Gastrocnemius medialis (tissue), 4 donors: Measurements from ENCODE around the gene AKAP6. TPM values are rescaled to one million over a fixed set of nuclear protein-coding genes. Genes with fewer than 3 reads are reported as not detected.
A peak's percentile ranks its signal among the peaks of the same experiment; 100 is the strongest.

Experiments used
- ATAC-seq, 2 donors: fragments of 150-250 bp; one replicate each; pipeline ENCODE4 v1.9.1; 2016
- DNase-seq, 2 donors: peaks; one replicate each; pipeline ENCODE4 v3.0.0-alpha.2; 2019
- H3K27ac ChIP-seq, 4 donors: fragments of 200-600 bp; sonication (generic); 1 replicate in 1 of 4; 2 replicates in 3 of 4; pipeline ENCODE4 v1.5.1; 2016 to 2018; ENCODE audit warnings: mild to moderate bottlenecking in 2 of 4, moderate library complexity in 1 of 4
- H3K27me3 ChIP-seq, 3 donors: fragments of 200-600 bp; sonication (generic) in 2 of 3; 1 replicate in 1 of 3; 2 replicates in 2 of 3; pipeline versions ENCODE4 v1.5.1 to v1.6.0; 2016 to 2019; ENCODE audit warnings: mild to moderate bottlenecking in 1 of 3, moderate library complexity in 1 of 3
- H3K36me3 ChIP-seq, 2 donors: fragments of 200-600 bp; sonication (generic) in 1 of 2; one replicate each; pipeline ENCODE4 v1.5.1; 2017 to 2018
- H3K4me1 ChIP-seq, 2 donors: fragments of 200-600 bp; sonication (generic) in 1 of 2; one replicate each; pipeline ENCODE4 v1.5.1; 2016 to 2017; ENCODE audit warnings: mild to moderate bottlenecking in 2 of 2
- H3K4me3 ChIP-seq, 4 donors: fragments of 200-600 bp; sonication (generic) in 3 of 4; 1 replicate in 1 of 4; 2 replicates in 3 of 4; pipeline ENCODE4 v1.5.1; 2016 to 2019; ENCODE audit warnings: mild to moderate bottlenecking in 2 of 4
- H3K9me3 ChIP-seq, 3 donors: fragments of 200-600 bp; sonication (generic) in 2 of 3; 1 replicate in 1 of 3; 2 replicates in 2 of 3; pipeline ENCODE4 v1.5.1; 2016 to 2019
- POLR2A ChIP-seq, 2 donors: fragments of 450-650 bp; IDR thresholded peaks; one replicate each; pipeline ENCODE4 v1.6.1; 2017; ENCODE audit warnings: antibody characterized with exemption in 2 of 2, mild to moderate bottlenecking in 2 of 2, moderate library complexity in 2 of 2
- in situ Hi-C, 4 donors: fragments of 200-750 bp; cut with MboI; loops; one replicate each; pipeline versions ENCODE4 v1.15.0 to v1.8.0; 2017; ENCODE audit warnings: low sequenced_read_pairs in 4 of 4
- intact Hi-C: fragments of 100-400 bp; cut with DNase I; formaldehyde crosslinking; loops from one replicate; pipeline ENCODE4 v1.15.1; 2023; ENCODE audit warnings: low total_unique reads
- total RNA-seq, 4 donors: library from RNA; depleted of rRNA; stranded (reverse); fragments of >200 nt; gene quantifications; one replicate each; pipeline versions ENCODE4 v1.1.0 to v1.2.3, GENCODE V29; 2016
- TF ChIP-seq, protein P1 (sequence below), 5 experiments: fragments of 450-650 bp in 3 of 5; fragments of 200-600 bp in 2 of 5; sonication (generic) in 2 of 5; IDR thresholded peaks in 4 of 5; conservative IDR thresholded peaks in 1 of 5; 1 replicate in 4 of 5; 2 replicates in 1 of 5; pipeline ENCODE4 v1.5.1; 2016 to 2019; ENCODE audit warnings: antibody characterized with exemption in 5 of 5, mild to moderate bottlenecking in 3 of 5, moderate library complexity in 3 of 5

Gene AKAP6
- total RNA-seq, 4 donors from 2014 or later: 23.2 to 59.2 (median 32.1) TPM

DNA sequence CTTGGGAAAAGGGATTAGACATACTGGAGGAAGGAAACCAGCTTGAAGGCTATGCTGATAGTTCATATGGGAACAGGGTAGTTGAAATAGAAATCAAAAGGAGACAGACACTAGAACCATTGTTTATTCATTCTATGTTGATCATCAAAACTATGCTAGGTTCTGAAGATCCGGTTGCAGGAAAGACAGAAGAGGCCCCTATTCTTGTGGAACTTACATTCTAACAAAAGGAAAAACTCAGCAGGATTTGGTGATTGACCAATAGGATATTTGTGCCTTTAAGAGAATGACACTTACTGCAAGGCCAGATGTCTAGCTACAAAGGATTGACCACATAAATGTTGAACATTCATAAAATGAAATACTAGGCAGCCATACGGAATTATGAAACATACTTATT is 179.2 kb downstream of the AKAP6 start:
- Histone ChIP-seq H3K4me3 (no peak overlapping the region), H3K27me3 (no peaks in the 10 kb centered on the region), H3K4me1 (peaks cover 61 to 66% of the 10 kb centered on the region in 2 donors), H3K27ac (peak overlapping the region; percentile 78 to 94 (median 90)), H3K9me3 (no peaks in the 10 kb centered on the region), H3K36me3 (no peaks in the 10 kb centered on the region)
- intact Hi-C loops: loop anchor here (2.0 to 10.0 kb wide), 4 partner anchors 306 to 1577 kb away; partner anchors contain the start of genes ARHGAP5, RNU6-7 and RNU6-8
- no peak for TF ChIP-seq POLR2A (IDR thresholded peaks at IDR 0.05)
- TF ChIP-seq, protein P1, sequence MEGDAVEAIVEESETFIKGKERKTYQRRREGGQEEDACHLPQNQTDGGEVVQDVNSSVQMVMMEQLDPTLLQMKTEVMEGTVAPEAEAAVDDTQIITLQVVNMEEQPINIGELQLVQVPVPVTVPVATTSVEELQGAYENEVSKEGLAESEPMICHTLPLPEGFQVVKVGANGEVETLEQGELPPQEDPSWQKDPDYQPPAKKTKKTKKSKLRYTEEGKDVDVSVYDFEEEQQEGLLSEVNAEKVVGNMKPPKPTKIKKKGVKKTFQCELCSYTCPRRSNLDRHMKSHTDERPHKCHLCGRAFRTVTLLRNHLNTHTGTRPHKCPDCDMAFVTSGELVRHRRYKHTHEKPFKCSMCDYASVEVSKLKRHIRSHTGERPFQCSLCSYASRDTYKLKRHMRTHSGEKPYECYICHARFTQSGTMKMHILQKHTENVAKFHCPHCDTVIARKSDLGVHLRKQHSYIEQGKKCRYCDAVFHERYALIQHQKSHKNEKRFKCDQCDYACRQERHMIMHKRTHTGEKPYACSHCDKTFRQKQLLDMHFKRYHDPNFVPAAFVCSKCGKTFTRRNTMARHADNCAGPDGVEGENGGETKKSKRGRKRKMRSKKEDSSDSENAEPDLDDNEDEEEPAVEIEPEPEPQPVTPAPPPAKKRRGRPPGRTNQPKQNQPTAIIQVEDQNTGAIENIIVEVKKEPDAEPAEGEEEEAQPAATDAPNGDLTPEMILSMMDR (IDR thresholded peaks at IDR 0.05 in 4 of 5, conservative IDR thresholded peaks at IDR 0.05 in 1 of 5): no peak
- in situ Hi-C loops: no loop called here
- ATAC-seq (no peak), DNase-seq (no peak)

DNA sequence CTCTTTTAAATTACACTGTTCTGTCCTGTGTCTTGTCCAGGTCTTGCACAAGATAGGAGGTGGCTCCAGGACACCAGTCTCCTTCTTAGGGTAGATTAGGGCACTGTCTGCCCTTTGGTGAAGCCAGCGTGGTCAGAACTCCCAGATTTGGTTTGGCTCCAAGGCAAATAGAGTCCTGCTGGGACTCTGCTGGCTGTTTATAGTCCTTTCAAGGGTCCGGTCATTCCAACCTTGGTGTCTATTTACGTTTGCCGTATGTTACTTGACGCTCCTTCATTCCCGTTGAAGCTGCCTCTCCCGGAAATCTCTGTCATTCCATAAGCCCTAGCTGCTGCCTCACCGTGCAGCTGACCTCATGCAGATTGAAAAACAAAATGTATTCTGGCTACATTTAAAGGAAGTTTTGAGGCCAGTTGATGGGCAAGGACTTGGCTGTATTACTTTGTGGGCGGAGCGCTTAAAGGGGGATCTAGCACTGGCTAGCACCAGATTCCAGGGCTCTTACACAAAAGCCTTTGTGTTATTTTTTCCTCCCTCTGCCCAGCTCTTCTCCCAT is 180.6 kb downstream of the AKAP6 start:
- peak overlapping the region; percentile 7 to 39 (median 22) for H3K4me3 ChIP-seq
- in situ Hi-C loops: loop anchor here in 2 of 4 donors (10.0 kb wide), 2 partner anchors 175 to 305 kb away; partner anchors contain the start of genes RNU6-7 (in 1 of the 2) and RNU6-8 (in 1 of the 2)
- DNase-seq (peak; percentile 76 to 90), ATAC-seq (peak; percentile 77 to 80)
- no peaks in the 10 kb centered on the region for H3K36me3 ChIP-seq
- H3K27me3 ChIP-seq: no peaks in the 10 kb centered on the region
- H3K27ac ChIP-seq: peak overlapping the region; percentile 78 to 94 (median 90)
- intact Hi-C loops: loop anchor here (2.0 to 10.0 kb wide), 5 partner anchors 252 to 1575 kb away; partner anchors contain the start of genes ARHGAP5, RNU6-7 and RNU6-8
- peaks cover 72 to 78% of the 10 kb centered on the region in 2 donors for H3K4me1 ChIP-seq
- TF ChIP-seq, protein P1 (IDR thresholded peaks at IDR 0.05 in 4 of 5, conservative IDR thresholded peaks at IDR 0.05 in 1 of 5): no peak
- TF ChIP-seq POLR2A (IDR thresholded peaks at IDR 0.05): peak in 1 of 2 donors; percentile 61
- no peaks in the 10 kb centered on the region for H3K9me3 ChIP-seq

DNA sequence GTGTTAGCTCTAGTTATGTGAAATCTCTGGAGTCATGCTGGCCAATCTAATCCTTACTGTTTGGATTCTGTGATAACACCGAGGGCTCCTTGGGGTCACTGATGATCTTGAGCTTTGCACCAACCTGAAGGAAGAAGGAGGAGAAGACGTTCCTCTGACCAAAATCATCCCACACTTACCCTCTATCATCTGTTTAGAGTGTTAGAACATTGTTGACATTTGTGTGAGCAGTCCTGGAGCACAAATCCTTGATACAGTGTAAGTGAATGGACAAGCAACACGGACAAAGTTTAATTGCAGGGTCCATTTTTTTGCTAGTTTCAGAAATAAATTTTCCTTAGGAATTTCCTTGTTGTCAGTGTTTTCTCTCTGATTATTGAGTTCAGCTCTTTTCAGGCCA is 181.7 kb downstream of the AKAP6 start:
- no peak for ATAC-seq
- peaks cover 69 to 78% of the 10 kb centered on the region in 2 donors for H3K4me1 ChIP-seq
- intact Hi-C loops: loop anchor here (5.0 kb wide), 1 partner anchor 254 kb away; no protein-coding TSS in a partner anchor

DNA sequence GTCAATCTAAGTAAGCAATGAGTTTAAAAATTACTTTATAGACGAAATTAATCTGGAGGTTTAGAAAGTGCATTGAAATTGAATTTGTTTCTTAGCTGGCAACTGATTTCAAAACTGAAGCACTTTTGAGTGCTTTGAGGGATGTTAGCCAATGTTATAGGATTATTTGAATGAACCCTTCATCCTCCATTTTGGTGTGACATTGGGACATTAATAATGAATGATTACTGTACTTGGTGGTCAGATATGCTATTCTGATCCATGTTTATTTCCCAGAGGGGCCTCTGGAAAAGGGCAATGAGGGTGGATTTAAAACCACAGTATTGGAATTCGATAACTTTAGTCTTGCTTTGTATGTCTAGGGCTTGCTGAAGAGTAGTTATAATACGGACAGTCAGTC is 183.2 kb downstream of the AKAP6 start:
- no peak overlapping the region for H3K4me3 ChIP-seq
- ATAC-seq (no peak), DNase-seq (no peak)
- intact Hi-C loops: loop anchor here (5.0 kb wide), 1 partner anchor 255 kb away; no protein-coding TSS in a partner anchor
- no peaks in the 10 kb centered on the region for H3K9me3 ChIP-seq
- no peaks in the 10 kb centered on the region for H3K36me3 ChIP-seq
- peaks cover 60 to 66% of the 10 kb centered on the region in 2 donors for H3K4me1 ChIP-seq
- peak overlapping the region; percentile 78 to 94 (median 90) for H3K27ac ChIP-seq
- no peaks in the 10 kb centered on the region for H3K27me3 ChIP-seq
- in situ Hi-C loops: loop anchor here in 2 of 4 donors (10.0 kb wide), 2 partner anchors 178 to 308 kb away; partner anchors contain the start of genes RNU6-7 (in 1 of the 2) and RNU6-8 (in 1 of the 2)
- TF ChIP-seq, protein P1 (IDR thresholded peaks at IDR 0.05 in 4 of 5, conservative IDR thresholded peaks at IDR 0.05 in 1 of 5): no peak
- TF ChIP-seq POLR2A (IDR thresholded peaks at IDR 0.05): no peak

More for the DNA sequence above, 181.7 kb downstream of the AKAP6 start:
- DNase-seq: no peak
- Histone ChIP-seq H3K9me3 (no peaks in the 10 kb centered on the region), H3K4me3 (no peak overlapping the region), H3K27ac (peak overlapping the region; percentile 78 to 94 (median 90)), H3K36me3 (no peaks in the 10 kb centered on the region), H3K27me3 (no peaks in the 10 kb centered on the region)
- in situ Hi-C loops: loop anchor here in 2 of 4 donors (10.0 kb wide), 2 partner anchors 176 to 306 kb away; partner anchors contain the start of genes RNU6-7 (in 1 of the 2) and RNU6-8 (in 1 of the 2)
- TF ChIP-seq POLR2A (IDR thresholded peaks at IDR 0.05): no peak
- TF ChIP-seq, protein P1 (IDR thresholded peaks at IDR 0.05 in 4 of 5, conservative IDR thresholded peaks at IDR 0.05 in 1 of 5): no peak
